Mucosa of descending colon (tissue), 3 donors: Measurements from ENCODE around the gene KRTAP15-1. TPM values are rescaled to one million over a fixed set of nuclear protein-coding genes. Genes with fewer than 3 reads are reported as not detected.

Experiments
- ATAC-seq: fragments of 200-7000 bp; cut with Tn5 transposase; one replicate; pipeline ENCODE4 v1.9.1; 2020; ENCODE audit warnings: mild to moderate bottlenecking, moderate library complexity
- DNase-seq, 3 donors: peaks; one replicate each; pipeline ENCODE4 v3.0.0-alpha.2; 2020
- H3K36me3 ChIP-seq: fragments of 200-600 bp; one replicate; pipeline ENCODE4 v1.8.0; 2021; ENCODE audit warnings: low read depth, mild to moderate bottlenecking
- H3K4me1 ChIP-seq: fragments of 200-600 bp; one replicate; pipeline ENCODE4 v1.8.0; 2021; ENCODE audit warnings: low read depth, mild to moderate bottlenecking
- H3K4me3 ChIP-seq: fragments of 200-600 bp; one replicate; pipeline ENCODE4 v1.8.0; 2021; ENCODE audit warnings: mild to moderate bottlenecking
- H3K9me3 ChIP-seq: fragments of 200-600 bp; one replicate; pipeline ENCODE4 v1.8.0; 2021; ENCODE audit warnings: mild to moderate bottlenecking
- CTCF ChIP-seq: fragments of 200-600 bp; IDR thresholded peaks from one replicate; pipeline ENCODE4 v1.8.0; 2022; ENCODE audit warnings: antibody characterized with exemption, mild to moderate bottlenecking
- intact Hi-C, 2 donors: fragments of 100-400 bp; cut with DNase I in 1 of 2; cut with micrococcal nuclease in 1 of 2; formaldehyde crosslinking; loops; one replicate each; pipeline versions ENCODE4 v1.11.0 to v1.11.1; 2022; cut with DNase I, micrococcal nuclease
- total RNA-seq, 3 donors: library from RNA; stranded (reverse); fragmentation: NEBNext Ultra II Directional in 2 of 3; extraction: Animal tissue kit (Norgen Biotek cat#: 25700) in 2 of 3; gene quantifications; one replicate each; pipeline versions ENCODE4 v1.2.1 to v1.2.4, GENCODE V29; 2021 to 2023
- donor health status: DM: no; HTN: no; CAD: no; lungs with moderate emphysema.
- donor health status: DM: no; HTN: no; CAD: no.
- donor health status: DM: no; HTN: yes; CAD: no.

KRTAP15-1 gene
- total RNA-seq, 3 donors from 2014 or later: not detected

DNA sequence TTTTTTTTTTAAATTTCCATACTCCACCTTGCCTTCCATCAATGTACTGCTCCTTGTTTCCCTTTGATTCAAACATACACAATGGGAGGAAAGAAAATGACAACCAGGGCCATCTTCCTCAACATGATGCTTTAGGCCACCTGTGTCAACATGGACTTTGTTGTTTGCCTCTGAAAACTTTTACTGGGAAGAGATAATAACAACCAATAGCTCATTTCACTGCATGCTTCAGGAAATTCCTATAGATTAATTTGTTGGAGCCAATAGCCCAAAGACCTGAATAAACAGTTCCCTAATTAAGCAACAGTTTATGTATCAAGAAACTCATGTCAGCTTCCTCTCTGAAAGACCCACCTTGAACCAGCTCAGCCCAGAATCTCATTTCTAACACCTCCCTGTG, 3.2 kb downstream of the KRTAP15-1 start:
- Histone ChIP-seq H3K9me3 (no peaks in the 10 kb centered on the region), H3K36me3 (no peaks in the 10 kb centered on the region), H3K4me1 (no peaks in the 10 kb centered on the region), H3K4me3 (no peak overlapping the region)
- ATAC-seq (no peak), DNase-seq (no peak)
- intact Hi-C loops: no loop called here
- no peak for TF ChIP-seq CTCF

DNA sequence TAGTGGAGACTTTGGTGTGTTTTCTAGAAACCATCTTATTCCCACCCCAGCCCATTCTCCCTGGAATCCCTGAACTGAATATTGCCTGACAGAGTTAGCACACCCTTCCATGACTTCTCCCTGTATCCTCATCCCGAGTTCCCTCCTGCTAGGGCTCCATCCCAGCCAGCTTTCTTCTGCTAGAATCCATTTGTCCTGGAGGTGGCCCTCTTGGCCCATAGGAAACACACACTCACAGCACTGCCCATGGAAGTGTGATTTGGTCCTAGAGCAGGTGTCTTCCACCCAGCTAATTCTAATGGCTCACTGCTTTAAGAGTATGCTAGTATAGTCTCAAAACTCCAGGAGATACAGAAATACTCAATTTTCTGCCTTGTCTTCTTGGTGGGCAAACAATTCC, 4.1 kb downstream of the KRTAP15-1 start:
- Histone ChIP-seq H3K36me3 (no peaks in the 10 kb centered on the region), H3K4me1 (no peaks in the 10 kb centered on the region), H3K4me3 (no peak overlapping the region), H3K9me3 (no peaks in the 10 kb centered on the region)
- DNase-seq: no peak
- ATAC-seq: no peak
- intact Hi-C loops: no loop called here
- no peak for TF ChIP-seq CTCF

DNA sequence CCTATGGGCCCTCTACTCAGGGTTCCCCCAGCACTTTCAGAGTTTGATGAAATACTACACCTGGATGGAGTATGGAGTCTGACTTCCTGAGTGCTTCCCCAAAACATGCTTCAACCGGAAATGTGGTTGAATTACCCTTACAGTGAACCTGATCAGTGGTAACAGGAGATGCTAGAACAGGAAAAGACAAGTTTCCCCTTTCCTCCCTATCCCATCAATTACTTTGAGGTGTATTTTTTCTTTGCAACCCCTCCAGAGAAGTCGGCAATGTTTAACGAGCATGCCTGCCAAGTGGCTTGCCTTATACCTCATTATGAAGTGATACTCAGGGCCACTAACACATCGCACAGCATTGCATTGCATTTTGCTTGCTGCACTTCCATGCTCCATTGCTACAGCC, 7.0 kb downstream of the KRTAP15-1 start:
- no peak overlapping the region for H3K4me3 ChIP-seq
- ATAC-seq (no peak), DNase-seq (no peak)
- no peaks in the 10 kb centered on the region for H3K36me3 ChIP-seq
- intact Hi-C loops: no loop called here
- TF ChIP-seq CTCF: no peak
- no peaks in the 10 kb centered on the region for H3K4me1 ChIP-seq
- H3K9me3 ChIP-seq: peaks cover 4% of the 10 kb centered on the region

DNA sequence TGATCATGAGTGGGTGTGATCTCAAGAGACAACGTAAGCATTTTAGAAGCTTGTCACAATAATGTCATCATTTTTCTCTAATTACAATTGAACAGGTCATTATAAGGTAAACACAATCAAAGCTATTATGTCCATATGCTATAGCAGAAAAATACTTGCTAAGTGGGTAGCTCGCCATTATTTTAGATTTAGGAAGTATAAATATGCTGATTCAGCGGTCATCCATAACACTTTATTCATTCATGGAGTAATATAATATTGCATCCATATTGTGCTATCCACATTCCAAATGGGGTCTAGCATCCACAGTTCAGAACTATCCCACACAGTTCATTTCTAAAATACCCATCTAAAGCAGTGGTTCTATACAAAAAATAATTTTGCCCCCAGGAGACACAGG, 8.4 kb downstream of the KRTAP15-1 start:
- Histone ChIP-seq H3K36me3 (no peaks in the 10 kb centered on the region), H3K9me3 (peaks cover 11% of the 10 kb centered on the region), H3K4me3 (no peak overlapping the region), H3K4me1 (no peaks in the 10 kb centered on the region)
- ATAC-seq (no peak), DNase-seq (no peak)
- intact Hi-C loops: no loop called here
- no peak for TF ChIP-seq CTCF

DNA sequence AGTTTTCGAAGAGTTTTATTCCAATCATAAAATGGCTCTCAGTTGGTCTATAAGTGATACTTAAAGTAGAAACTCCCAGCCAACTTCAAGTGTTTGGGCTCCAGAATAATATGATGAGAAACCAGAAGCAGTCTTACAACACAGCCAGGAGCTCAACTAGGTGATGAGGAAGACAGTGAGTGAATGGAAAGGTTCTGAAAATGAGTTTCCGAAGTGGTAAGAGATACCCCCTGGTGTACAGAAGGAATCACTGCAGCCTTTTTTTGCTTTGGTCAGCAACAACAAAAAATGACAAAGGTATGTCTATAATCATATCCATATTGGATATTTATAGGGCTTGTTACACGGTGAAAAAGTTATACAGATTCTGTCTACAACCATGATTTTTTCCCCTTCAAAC, 23.6 kb downstream of the KRTAP15-1 start:
- intact Hi-C loops: no loop called here
- Histone ChIP-seq H3K4me1 (no peaks in the 10 kb centered on the region), H3K36me3 (no peaks in the 10 kb centered on the region), H3K4me3 (no peak overlapping the region), H3K9me3 (peaks cover 23% of the 10 kb centered on the region)
- no peak for ATAC-seq
- DNase-seq: no peak
- TF ChIP-seq CTCF: no peak

GRCh38 chr21:30468900-30469714, 29.0 kb downstream of the KRTAP15-1 start:
- ATAC-seq (no peak), DNase-seq (no peak)
- intact Hi-C loops: no loop called here
- Histone ChIP-seq H3K4me1 (no peaks in the 10 kb centered on the region), H3K9me3 (peaks cover 30% of the 10 kb centered on the region), H3K4me3 (no peak overlapping the region), H3K36me3 (no peaks in the 10 kb centered on the region)
- no peak for TF ChIP-seq CTCF
